ENCODE data around the gene ATP11A.

GRCh38 chr13:112923962-112924361, 234.1 kb downstream of the ATP11A start:
- TF ChIP-seq CTCF (IDR thresholded peaks at IDR 0.05) (no peak), POLR2A (IDR thresholded peaks at IDR 0.05) (no peak)

Data from sigmoid colon (tissue), 3 donors.